DLD1 (cell line): ENCODE results near the gene MRAS.
"Not testable (repeated sequence)": the region's sequence is repeated elsewhere in the genome, so short reads cannot be mapped to it uniquely, and the experiment has no call there.

Experiments used
- in situ Hi-C: cut with HindIII; loops from 2 replicates; pipeline ENCODE4 v1.10.0; 2017; ENCODE audit warnings: low sequenced_read_pairs

The MRAS gene

DNA sequence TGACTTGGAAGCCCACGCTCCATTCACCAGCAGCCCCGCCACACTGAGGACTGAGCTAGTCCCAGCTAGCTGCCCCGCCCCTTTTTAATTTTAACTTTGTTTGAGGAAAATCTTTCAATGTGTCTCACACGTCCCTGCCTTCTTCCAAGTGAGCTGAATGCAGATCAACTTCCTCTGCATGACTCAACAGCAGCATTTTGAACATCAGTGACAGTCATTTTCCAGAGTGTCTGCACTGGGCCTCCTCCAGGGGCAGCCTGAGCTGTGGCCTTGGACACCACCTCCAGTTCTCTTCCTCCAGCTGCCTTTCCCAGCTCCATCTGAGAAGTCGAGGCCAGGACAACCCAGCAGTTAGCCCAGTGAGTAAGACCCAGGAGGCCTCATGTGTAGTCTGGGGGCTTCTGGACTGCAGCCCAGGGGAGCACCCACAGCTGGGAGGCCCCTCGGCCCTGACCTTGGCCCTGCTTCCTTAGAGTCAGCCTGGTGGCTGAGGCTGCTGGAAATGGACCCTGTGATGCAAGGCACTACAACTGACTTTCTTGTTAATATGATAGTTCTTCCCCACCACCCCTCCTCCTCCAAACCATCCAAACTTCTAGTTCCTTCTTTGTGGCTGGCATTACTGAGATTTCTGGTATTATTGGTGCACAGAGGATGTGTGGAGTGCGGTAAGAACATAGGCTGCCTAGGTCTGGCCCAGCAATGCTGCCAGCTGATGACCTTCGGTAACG lies 64.6 kb downstream of the MRAS start:
- in situ Hi-C loops: no loop called here

DNA sequence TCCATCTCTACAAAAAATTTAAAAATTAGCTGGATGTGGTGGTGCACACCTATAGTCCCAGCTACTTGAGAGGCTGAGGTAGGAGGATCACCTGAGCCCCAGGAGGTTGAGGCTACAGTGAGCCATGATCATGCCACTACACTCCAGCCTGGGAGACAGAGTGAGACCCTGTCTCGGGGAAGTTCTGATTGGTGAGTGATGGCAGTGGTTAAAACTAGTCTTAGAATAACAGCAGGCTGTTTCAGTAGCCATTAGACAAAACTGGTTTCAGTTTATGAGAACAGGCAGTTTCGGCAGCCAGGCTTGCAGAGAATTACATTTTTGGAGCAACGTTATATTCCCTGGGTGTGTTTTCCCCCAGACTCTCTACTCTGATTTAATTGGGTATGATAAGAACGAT lies 67.9 kb downstream of the MRAS start:
- in situ Hi-C loops: not testable (repeated sequence)

DNA sequence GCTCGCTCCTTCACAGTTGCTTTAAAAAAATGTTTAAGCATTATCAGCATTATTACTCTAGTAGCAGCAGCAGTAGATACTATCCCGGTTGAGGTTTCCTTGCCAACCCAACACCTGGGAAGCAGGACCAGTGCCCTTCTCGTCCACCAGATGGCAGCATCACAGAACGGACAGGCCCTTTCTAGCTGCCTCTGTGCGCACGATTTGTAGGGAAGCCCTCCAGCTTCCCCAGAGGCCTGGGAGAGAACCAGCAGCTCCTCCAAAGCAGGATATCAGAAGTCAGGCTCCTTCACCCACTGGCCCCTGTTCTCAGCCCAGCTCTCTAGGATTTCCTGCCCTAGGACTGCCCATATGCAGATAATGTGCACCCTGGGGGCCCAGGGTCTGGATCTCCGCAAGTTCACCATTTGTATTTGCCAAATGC lies 69.2 kb downstream of the MRAS start:
- in situ Hi-C loops: no loop called here

DNA sequence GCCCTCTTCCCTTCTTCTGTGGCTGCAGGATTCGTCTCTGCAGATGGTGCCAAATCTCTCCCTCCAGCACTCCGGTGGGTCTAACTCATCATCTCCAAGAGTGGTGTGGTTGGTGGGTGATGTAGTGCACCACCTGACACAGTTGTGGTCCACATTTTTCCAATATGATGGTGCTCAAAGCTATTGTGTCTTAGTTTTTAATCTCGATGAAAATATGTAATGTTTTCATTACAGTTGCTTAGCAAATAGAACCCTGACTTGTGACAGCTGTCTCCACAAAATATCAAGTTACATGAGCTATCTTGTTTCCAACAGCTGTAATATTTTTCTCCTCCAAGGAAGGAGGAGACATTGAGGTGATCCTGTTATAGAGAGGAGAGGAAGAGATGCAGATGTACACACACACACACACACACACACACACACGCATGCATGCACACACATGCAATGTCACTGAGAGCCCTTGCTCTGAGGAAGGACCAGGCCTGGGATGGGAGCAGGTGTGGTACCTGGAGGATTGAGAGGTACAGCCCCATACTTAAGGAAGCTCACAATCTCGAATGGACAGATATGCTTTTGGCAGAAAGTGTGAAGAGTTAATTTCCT lies 70.3 kb downstream of the MRAS start:
- in situ Hi-C loops: no loop called here

DNA sequence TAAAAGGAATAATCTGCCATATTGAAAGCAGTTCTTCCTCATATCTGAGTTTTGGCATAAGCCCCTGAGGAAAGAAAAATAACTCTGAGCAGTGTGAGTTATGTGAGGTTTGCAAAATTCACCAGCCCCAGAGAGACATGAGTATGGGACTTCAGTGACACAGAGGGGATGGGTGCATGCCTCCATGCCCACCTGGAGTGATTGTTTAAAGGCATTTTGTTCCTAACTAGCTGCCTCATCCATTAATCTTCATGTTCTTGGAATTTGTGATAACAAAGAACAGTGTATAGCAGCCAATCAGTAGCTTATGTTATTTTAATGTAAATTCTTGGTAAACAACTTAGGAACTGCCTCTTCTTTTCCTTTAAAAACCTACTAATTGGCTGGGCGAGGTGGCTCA lies 74.9 kb downstream of the MRAS start:
- in situ Hi-C loops: no loop called here

DNA sequence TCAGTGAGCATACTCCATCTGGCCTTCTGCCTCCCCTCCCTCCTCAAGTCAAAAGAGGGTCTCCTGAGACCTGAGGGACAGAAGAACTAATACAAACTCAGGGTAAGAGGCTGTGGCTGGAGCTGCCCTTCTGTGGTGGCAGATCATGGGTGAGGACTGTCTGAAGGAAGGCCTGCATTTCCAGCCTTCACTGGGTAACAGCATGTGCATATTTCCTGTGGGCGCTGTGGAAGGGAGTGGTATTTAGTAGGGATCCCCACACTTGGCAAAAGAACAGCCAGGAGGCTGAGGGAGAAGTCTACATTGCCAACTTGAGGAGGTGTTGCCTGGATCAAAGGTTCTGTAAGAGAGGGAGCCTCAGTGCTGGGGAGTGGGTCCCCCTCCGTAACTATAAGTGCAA lies 75.9 kb downstream of the MRAS start:
- in situ Hi-C loops: no loop called here

DNA sequence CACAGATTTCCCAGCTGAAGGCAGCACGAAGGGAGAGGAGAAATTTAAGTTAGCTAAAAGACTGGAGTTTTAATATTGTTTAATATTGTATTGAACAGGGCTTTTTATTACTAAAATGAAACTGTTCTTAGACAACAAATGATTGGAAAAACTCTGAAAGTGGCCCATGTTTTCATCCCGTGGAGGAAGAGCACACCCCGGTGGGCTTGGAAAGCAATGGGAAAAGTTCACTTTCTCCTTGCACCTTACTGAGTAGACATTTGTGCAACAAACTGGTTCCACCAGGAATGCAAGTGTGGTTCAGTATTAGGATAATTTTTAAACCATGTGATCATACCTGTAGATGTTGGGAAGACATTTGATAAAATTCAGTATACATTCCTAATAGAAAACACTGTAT lies 77.8 kb downstream of the MRAS start:
- in situ Hi-C loops: no loop called here

DNA sequence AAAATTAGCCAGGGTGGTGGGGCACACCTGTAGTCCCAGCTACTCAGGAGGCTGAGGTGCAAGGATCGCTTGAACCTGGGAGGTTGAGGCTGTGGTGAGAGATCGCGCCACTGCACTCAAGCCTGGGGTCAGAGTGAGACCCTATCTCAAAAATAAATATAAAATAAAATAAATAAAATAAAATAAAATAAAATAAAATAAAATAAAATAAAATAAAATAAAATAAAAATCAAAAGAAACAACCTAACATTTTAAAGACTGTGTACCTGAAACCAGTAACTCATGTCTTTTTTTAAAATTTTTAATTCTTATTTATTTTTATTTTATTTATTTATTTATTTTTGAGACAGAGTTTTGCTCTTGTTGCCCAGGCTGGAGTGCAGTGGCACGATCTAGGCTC lies 78.4 kb downstream of the MRAS start:
- in situ Hi-C loops: not testable (repeated sequence)

DNA sequence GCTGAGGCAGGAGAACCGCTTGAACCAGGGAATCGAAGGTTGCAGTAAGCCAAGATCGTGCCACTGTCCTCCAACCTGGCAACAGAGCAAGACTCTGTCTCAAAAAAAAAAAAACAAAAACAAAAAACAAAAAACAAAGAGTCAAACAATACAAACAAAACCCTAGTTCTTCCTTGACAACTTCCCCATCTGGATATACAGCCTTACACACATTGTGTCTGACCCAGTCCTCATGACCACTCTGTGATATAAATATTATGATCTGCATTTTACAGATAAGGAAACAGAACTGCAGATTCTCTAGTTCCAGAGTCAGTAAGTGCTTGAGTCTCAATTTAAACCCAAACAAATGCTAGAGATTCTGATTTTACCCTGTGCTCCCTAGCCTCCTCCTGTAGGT lies 81.3 kb downstream of the MRAS start:
- in situ Hi-C loops: no loop called here

DNA sequence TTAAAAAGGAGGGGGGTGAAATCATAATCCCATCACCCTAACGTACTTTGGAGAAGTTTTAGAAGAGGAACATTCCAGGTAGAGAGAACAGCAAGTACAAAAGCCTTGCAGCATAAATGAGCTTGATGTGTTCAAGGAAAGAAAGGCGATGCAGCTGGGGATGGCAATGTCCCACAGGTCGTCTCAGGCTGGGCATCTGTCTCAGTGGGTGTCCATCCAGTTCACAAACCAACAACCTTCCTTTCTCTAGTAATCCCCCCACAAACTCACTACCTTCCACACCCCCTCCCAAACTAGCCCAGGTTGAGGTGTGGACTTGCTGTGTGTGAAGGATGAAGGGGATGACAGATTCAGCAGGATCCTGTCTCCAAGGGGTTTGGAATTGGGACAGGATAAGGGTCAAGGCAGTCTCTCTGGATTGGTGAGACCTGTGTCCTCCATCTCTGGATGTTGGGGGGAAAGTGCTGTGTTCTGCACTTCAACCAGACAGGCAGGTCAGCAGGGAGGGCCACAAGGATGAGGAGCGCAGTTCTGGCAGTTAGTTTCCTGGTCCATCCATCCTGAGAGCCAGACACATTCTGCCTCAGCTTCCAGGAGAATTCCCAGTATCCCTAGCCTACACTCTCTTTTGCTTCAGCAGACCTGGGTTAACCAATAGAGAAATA lies 84.3 kb downstream of the MRAS start:
- in situ Hi-C loops: no loop called here

DNA sequence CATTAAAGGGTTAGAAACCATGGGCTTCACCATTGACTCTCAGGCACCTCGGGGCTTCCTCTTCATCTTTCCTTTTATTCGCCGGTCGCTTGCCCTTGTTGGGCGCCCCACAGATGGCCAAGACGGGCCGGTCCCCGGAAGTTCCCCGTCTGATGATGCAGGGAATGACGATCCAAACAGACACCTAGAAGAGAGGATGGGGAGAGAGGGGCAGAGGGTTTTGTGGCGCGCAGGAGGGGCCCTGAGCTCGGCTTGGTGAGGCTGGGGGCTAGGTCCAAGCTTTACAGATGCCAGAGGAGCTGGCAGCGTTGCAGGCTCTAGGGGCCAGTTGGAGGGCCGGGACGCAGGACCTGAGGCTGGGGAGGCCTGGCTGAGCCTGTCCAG lies 85.5 kb downstream of the MRAS start:
- in situ Hi-C loops: no loop called here

DNA sequence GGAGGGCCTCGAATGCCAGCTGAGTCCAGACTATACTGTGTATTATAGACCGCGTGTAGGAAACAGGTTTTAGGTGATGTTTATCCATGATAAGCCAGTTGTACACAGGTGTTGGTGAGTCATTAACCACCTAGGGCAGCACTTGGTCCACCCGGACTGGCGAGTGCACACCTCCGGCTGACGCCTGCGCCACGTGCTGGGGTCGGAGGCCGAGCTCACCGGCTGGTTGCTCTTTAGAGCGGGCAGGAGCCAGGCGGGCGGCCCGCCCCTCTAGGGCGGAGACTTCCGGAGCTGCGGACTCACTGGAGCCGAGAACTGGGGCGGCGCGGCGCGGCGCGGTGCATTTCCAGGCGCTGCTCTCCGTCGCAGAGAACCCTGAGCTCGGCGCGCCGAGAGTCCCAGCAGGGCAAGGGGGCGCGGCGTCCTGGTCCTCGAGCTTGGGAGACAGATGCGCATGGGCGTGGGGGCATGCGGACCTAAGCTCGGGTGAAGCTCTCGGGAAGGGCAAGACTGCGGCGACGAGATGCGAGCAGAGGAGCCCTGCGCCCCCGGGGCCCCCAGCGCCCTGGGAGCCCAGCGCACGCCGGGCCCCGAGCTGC lies 86.0 kb downstream of the MRAS start, which contains the start of gene ESYT3:
ESYT3 (plus strand) TSS at position 341 of the 599 bp plus-strand sequence; CDS start at position 524, 183 bp downstream.
- in situ Hi-C loops: no loop called here

DNA sequence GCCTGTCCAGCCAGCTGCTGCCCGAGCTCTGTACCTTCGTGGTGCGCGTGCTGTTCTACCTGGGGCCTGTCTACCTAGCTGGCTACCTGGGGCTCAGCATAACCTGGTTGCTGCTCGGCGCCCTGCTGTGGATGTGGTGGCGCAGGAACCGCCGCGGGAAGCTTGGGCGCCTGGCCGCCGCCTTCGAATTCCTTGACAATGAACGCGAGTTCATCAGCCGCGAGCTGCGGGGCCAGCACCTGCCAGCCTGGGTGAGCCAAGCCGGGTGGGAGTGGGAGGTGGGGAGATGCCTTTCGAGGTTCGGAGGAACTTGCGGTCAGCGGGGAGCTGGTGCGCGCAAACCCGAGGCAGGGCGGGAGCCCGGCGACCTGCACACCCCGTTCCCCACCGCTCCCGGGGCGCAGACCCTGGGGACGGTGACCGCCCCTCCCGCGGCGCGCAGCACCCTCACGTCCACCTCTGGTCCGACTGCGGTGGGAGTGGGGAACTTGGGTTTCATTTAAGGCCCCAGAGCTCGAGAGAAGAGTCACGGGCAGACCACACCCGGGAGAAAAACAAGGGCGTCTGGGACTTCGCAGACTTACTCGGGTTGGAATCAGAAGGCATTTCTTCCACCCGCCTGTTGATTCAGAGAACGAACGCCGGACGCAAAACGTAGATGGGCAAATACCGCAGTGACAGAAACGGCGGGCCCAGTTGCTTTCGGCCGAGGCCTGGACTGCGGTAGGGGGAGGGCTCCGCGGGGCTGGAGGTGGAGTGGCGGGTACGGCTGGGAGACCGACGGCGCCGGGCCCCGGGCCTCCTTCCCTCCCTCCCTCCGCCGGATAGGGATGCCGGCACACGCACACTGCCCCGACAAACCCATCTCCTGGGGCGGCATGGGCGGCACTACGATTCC lies 86.7 kb downstream of the MRAS start:
- in situ Hi-C loops: no loop called here

DNA sequence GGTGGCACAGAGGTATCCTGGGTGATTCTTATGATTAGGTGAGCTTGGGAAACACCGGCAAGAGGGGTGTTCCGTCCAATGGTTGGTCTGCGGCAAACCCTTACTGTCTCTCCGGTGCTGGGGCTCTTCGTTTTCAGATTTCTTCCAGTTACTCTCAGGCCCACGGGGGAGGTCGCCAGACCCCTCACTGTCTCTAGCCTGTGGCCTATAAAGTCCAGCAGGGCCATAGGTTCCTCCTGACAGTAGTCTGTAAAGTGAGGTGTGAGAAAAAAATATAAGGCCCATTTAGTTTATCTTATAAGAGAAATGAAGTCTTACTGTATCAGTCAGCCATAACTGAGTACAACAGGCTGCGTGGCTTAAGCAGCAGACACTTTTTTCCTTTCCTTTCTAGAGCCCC lies 87.5 kb downstream of the MRAS start:
- in situ Hi-C loops: no loop called here

DNA sequence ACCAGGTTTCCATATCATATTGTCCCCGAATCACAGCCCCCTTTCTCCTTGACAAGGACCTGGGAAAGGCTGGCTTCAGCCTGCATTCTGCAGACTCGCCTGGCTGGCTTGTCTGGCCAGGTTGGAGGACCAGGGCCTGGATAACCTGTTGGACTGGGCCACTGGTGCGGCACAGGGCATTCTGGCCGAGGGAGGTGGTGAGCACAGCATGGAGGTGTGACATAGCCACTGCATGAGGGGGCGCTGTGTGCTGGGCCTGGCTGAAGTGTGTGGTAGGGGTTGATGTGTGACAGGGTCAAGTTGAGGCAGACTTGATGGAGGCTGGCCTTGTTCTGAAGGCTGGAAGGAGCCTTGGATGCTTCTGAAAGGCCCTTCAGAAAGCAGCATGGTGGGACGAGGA lies 88.9 kb downstream of the MRAS start:
- in situ Hi-C loops: no loop called here

DNA sequence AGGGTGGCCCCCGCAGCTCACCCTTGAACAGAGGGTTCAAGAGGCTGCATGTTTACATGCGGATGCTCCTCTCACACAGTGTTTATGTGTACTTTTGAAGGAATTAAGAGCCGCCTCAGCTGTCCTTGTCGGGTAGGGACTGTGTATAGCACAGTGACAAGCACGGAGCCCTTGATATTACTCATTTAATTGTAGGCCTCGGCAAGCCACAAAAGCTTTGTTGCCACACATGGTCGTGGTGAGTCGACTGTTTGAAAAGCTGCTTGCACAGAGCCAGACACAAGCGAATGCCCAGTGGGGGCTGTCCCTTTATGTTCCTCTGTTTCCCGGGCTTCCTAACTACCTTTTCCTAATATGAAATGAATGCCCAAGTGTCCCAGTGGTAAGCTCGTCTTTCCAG lies 90.5 kb downstream of the MRAS start:
- in situ Hi-C loops: no loop called here

DNA sequence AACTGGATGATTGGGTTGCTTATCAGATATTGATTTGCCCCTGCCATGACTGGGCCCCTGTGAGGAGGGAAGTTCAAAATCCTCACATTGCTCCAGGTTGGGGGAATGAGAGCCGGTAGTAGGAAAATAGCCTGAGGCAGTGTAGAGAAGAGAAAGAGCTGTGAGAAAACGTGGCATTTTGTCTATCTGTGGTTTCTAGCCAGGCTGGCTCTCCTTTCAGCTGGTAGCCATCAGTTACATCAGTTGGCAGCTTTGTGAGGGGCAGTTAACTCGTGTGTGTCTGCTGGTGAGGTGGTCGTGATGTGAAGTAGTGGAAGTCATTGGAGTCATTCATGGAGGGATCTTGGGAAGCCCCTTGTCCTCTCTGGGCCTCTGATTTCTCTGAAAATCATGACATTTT lies 91.3 kb downstream of the MRAS start:
- in situ Hi-C loops: no loop called here

DNA sequence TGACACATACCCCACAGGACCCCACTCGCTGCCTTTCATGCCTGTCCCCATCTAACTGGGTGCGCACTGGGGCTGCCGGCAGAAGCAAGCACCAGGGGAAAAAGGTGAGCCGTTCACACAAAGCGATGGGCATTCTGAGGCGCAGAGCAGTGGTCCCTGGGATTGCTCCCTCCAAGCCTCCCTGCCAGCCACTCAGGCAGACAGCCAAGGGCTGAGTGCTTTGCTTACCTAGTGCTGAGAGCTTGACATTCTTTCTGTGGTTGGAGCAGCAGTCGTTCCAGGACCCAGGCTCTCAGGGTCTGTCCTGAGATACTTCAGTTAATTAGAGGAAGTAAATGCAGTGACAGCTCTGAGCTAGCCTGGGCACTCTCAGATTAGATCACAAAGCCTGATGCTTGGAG lies 91.7 kb downstream of the MRAS start:
- in situ Hi-C loops: no loop called here

DNA sequence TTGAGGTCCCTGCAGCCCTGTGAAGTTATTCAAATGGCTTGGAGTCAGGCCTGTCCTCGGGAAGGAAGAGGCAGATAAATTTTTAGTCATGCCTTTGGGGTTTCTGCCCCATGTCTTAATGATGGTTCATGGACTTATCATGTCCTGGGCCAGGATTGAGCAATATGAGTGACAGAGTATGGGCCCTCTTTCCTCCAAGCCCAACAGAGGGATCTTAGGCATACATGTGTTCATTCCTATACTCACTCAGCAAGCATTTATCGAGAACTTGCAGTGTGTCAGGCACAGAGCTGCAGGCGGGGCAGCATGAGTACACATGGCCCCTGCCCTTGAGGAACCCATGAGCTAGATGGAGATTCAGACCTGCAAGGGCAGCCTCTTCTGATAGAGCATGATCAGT lies 92.2 kb downstream of the MRAS start:
- in situ Hi-C loops: no loop called here

DNA sequence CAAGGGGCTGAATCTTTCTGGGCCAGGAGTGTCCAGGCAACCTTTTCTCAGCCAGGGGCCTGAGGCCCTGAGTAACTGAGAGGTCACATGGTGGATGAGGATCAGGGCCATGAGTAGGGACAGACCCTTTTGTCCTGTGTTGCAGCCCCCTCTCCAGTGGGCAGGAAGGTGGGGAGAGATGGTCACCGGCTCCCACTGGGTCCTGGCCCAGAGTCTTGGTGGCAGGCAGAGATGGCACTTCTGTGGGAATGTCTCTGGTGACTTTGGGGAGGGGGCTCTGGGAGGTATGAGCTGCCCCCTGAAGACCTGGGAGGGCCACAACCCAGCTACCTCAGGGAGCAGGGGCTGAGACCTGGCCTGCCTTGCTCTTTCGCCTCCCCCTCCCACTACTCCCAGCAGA lies 92.9 kb downstream of the MRAS start:
- in situ Hi-C loops: no loop called here

DNA sequence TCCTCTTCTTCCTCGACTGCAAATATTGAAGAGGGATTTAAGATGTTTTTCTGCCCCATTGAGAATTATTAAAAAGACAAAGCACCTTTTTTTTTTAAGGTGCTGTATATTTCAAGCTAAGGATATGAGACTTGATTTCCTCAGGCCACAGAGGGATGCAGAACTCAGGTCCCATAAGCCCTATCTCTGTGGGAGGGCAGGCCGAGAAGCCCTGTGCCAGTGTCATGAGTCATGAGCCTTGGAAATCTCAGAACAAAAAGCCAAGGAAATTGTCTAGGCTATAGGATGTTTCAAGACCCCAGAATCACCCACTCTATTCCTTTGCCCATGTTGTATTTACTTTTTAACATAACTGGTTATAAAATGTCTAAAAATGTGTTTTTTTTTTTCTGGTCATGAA lies 93.4 kb downstream of the MRAS start:
- in situ Hi-C loops: no loop called here
